Activated T-cell treated with anti-CD3 and anti-CD28 coated beads, Interleukin-2, amount 50 U/mL, for 48 hours (primary cell): ENCODE measurements around the gene AFF2.
"Not testable (repeated sequence)": the region's sequence is repeated elsewhere in the genome, so short reads cannot be mapped to it uniquely, and the experiment has no call there.

Source experiments
- DNase-seq, 2 experiments: peaks; one replicate each; pipeline ENCODE4 v3.0.0-alpha.2; 2020

AFF2 gene

GRCh38 chrX:148871422-148872160 is 371.2 kb downstream of the AFF2 start:
- DNase-seq: no peak

- DNase-seq: no peak
These were observed 371.7 kb downstream of the AFF2 start for GRCh38 chrX:148872161-148872535.

GRCh38 chrX:148872881-148873280 is 372.5 kb downstream of the AFF2 start:
- no peak for DNase-seq

GRCh38 chrX:148874636-148875246 is 374.3 kb downstream of the AFF2 start:
- no peak for DNase-seq

GRCh38 chrX:148878371-148878770 is 378.0 kb downstream of the AFF2 start:
- DNase-seq: no peak

- no peak for DNase-seq
These were observed 384.8 kb downstream of the AFF2 start for GRCh38 chrX:148885203-148885602.

GRCh38 chrX:148893395-148893794 is 393.0 kb downstream of the AFF2 start:
- no peak for DNase-seq

- DNase-seq: no peak
These were observed 402.2 kb downstream of the AFF2 start for GRCh38 chrX:148902581-148902980.

- DNase-seq: no peak
These were observed 402.8 kb downstream of the AFF2 start for GRCh38 chrX:148903176-148903575.

- DNase-seq: no peak
These were observed 404.1 kb downstream of the AFF2 start for GRCh38 chrX:148904421-148905111.

- no peak for DNase-seq
These were observed 405.0 kb downstream of the AFF2 start for GRCh38 chrX:148905400-148905799.

GRCh38 chrX:148906628-148907027 is 406.2 kb downstream of the AFF2 start:
- DNase-seq: not testable (repeated sequence)

- no peak for DNase-seq
These were observed 409.3 kb downstream of the AFF2 start for GRCh38 chrX:148909758-148910157.

- DNase-seq: no peak
These were observed 413.6 kb downstream of the AFF2 start for GRCh38 chrX:148913971-148914370.

GRCh38 chrX:148914783-148915182 is 414.4 kb downstream of the AFF2 start:
- no peak for DNase-seq

- no peak for DNase-seq
These were observed 415.1 kb downstream of the AFF2 start for GRCh38 chrX:148915474-148915873.

- DNase-seq: no peak
These were observed 417.0 kb downstream of the AFF2 start for GRCh38 chrX:148917441-148917840.

- no peak for DNase-seq
These were observed 423.2 kb downstream of the AFF2 start for GRCh38 chrX:148923631-148924030.

- no peak for DNase-seq
These were observed 426.0 kb downstream of the AFF2 start for GRCh38 chrX:148926371-148926770.

- DNase-seq: no peak
These were observed 428.4 kb downstream of the AFF2 start for GRCh38 chrX:148928811-148929210.

- DNase-seq: no peak
These were observed 429.3 kb downstream of the AFF2 start for GRCh38 chrX:148929686-148930085.

- DNase-seq: no peak
These were observed 429.9 kb downstream of the AFF2 start for GRCh38 chrX:148930206-148930729.

GRCh38 chrX:148933881-148934280 is 433.5 kb downstream of the AFF2 start:
- DNase-seq: no peak

GRCh38 chrX:148938348-148938747 is 437.9 kb downstream of the AFF2 start:
- no peak for DNase-seq
